PC-9 (cell line): ENCODE results near the gene SLC41A3. TPM values are rescaled to one million over a fixed set of nuclear protein-coding genes. Genes with fewer than 3 reads are reported as not detected.

Experiments
- BruUV-seq: library from RNA; stranded (reverse); fragments of 400-500 nt; replicated peaks from 2 replicates; lab custom pipeline; 2021; lab: Mats Ljungman, UMichigan
- CTCF ChIA-PET: fragments of 300-600 bp; sonication (Branson Sonifier 250); formaldehyde crosslinking; loops from one replicate; lab custom pipeline; 2022; ENCODE audit warnings: antibody characterized with exemption; lab: Charles Lee
- POLR2A ChIA-PET: fragments of 300-600 bp; sonication (Branson Sonifier 250); formaldehyde crosslinking; loops from one replicate; lab custom pipeline; 2022; ENCODE audit warnings: antibody characterized with exemption; ENCODE audit not compliant: unreplicated experiment; lab: Charles Lee
- DNase-seq, 2 experiments: peaks; one replicate each; pipeline versions ENCODE4 v3.0.0 to v3.0.0-alpha.2; 2015 to 2022; ENCODE audit warnings: mixed read lengths in 1 of 2
- H2AFZ ChIP-seq: fragments of 200-600 bp; sonication (generic); 2 replicates; pipeline ENCODE4 v1.8.1; 2017; ENCODE audit warnings: antibody characterized with exemption
- H3F3A ChIP-seq: fragments of 200-600 bp; sonication (generic); 2 replicates; pipeline ENCODE4 v1.8.1; 2017; ENCODE audit warnings: antibody characterized with exemption, mild to moderate bottlenecking, low read depth; ENCODE audit not compliant: insufficient read depth
- H3K27ac ChIP-seq: fragments of 200-600 bp; sonication (generic); 2 replicates; pipeline ENCODE4 v1.6.1; 2016; ENCODE audit warnings: mixed run types
- H3K27me3 ChIP-seq: fragments of 200-600 bp; sonication (generic); 2 replicates; pipeline ENCODE4 v1.6.1; 2016; ENCODE audit warnings: low read depth, mixed run types; ENCODE audit not compliant: insufficient read depth
- H3K36me3 ChIP-seq: fragments of 200-600 bp; sonication (generic); 2 replicates; pipeline ENCODE4 v1.6.1; 2016; ENCODE audit warnings: low read depth, mixed run types
- H3K4me1 ChIP-seq: fragments of 200-600 bp; sonication (generic); replicated peaks from 2 replicates; pipeline ENCODE4 v1.6.1; 2016; ENCODE audit warnings: mixed run types; ENCODE audit not compliant: insufficient read depth
- H3K4me2 ChIP-seq: fragments of 200-600 bp; sonication (generic); 2 replicates; pipeline ENCODE4 v1.6.1; 2017; ENCODE audit warnings: mixed run types
- H3K4me3 ChIP-seq: fragments of 200-600 bp; sonication (generic); 2 replicates; pipeline ENCODE4 v1.6.1; 2016; ENCODE audit warnings: mixed run types
- H3K79me2 ChIP-seq: fragments of 200-600 bp; sonication (generic); 2 replicates; pipeline ENCODE4 v1.6.1; 2017; ENCODE audit warnings: low read depth, mixed run types
- H3K9me2 ChIP-seq: fragments of 200-600 bp; sonication (generic); 2 replicates; pipeline ENCODE4 v1.8.1; 2017; ENCODE audit warnings: mild to moderate bottlenecking; ENCODE audit not compliant: insufficient read depth
- H3K9me3 ChIP-seq: fragments of 200-600 bp; sonication (generic); 2 replicates; pipeline ENCODE4 v1.8.1; 2016; ENCODE audit warnings: low read depth; ENCODE audit not compliant: insufficient read depth
- H4K20me1 ChIP-seq: fragments of 200-600 bp; sonication (generic); 2 replicates; pipeline ENCODE4 v1.8.1; 2017; ENCODE audit not compliant: insufficient read depth
- EZH2 ChIP-seq: fragments of 200-600 bp; sonication (generic); IDR thresholded peaks from 2 replicates; pipeline ENCODE4 v1.8.0; 2017; ENCODE audit warnings: antibody characterized with exemption, low read depth
- intact Hi-C: fragments of 100-400 bp; cut with micrococcal nuclease; formaldehyde crosslinking; loops from one replicate; pipeline ENCODE4 v1.10.0; 2022; ENCODE audit not compliant: unreplicated experiment
- total RNA-seq: library from RNA; stranded (reverse); gene quantifications from 2 replicates; pipeline ENCODE4 v1.2.3, GENCODE V29; 2021
- TF ChIP-seq, protein P1 (sequence below): fragments of 200-600 bp; sonication (generic); conservative IDR thresholded peaks from 2 replicates; pipeline ENCODE4 v1.6.1; 2017; ENCODE audit warnings: mixed run types, antibody characterized with exemption, mild to moderate bottlenecking, moderate library complexity

SLC41A3 gene
- total RNA-seq, 1 experiment from 2014 or later: 67.0 TPM

DNA sequence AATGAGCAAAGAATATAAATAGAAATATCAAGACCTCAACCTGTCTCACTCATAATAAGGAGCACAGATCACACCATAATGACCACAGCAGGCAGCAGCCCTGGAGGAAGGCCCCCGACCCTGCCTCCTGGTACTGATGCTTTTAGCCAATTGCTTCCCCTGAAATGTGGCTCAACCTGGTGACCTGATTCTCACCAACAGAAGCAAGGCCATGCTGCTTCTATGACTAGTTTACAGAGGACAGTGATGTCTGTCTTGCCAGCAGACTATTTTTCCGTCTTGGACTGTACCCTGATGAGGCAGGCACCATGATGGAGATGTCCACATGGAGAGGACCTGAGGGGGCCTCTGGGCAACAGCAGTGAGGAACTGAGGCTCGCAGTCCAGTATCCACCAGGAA is 18.0 kb downstream of the SLC41A3 start:
- DNase-seq: no peak
- Histone ChIP-seq H3K36me3 (no peaks in the 10 kb centered on the region), H4K20me1 (no peaks in the 10 kb centered on the region; the same call in 1 of the 2 replicates), H3K27ac (no peak overlapping the region), H3K9me3 (no peaks in the 10 kb centered on the region), H3K9me2 (no peaks in the 10 kb centered on the region), H3F3A (no peaks in the 10 kb centered on the region), H3K27me3 (no peaks in the 10 kb centered on the region), H3K4me3 (no peak overlapping the region), H3K4me1 (no peaks in the 10 kb centered on the region), H3K4me2 (no peak overlapping the region), H3K79me2 (no peaks in the 10 kb centered on the region), H2AFZ (no peak overlapping the region)
- no peak for TF ChIP-seq EZH2
- TF ChIP-seq, protein P1, sequence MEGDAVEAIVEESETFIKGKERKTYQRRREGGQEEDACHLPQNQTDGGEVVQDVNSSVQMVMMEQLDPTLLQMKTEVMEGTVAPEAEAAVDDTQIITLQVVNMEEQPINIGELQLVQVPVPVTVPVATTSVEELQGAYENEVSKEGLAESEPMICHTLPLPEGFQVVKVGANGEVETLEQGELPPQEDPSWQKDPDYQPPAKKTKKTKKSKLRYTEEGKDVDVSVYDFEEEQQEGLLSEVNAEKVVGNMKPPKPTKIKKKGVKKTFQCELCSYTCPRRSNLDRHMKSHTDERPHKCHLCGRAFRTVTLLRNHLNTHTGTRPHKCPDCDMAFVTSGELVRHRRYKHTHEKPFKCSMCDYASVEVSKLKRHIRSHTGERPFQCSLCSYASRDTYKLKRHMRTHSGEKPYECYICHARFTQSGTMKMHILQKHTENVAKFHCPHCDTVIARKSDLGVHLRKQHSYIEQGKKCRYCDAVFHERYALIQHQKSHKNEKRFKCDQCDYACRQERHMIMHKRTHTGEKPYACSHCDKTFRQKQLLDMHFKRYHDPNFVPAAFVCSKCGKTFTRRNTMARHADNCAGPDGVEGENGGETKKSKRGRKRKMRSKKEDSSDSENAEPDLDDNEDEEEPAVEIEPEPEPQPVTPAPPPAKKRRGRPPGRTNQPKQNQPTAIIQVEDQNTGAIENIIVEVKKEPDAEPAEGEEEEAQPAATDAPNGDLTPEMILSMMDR: no peak
- ChIA-PET CTCF (no interaction called here), POLR2A (no interaction called here)
- intact Hi-C loops: no loop called here
- BruUV-seq: no TSS peak

DNA sequence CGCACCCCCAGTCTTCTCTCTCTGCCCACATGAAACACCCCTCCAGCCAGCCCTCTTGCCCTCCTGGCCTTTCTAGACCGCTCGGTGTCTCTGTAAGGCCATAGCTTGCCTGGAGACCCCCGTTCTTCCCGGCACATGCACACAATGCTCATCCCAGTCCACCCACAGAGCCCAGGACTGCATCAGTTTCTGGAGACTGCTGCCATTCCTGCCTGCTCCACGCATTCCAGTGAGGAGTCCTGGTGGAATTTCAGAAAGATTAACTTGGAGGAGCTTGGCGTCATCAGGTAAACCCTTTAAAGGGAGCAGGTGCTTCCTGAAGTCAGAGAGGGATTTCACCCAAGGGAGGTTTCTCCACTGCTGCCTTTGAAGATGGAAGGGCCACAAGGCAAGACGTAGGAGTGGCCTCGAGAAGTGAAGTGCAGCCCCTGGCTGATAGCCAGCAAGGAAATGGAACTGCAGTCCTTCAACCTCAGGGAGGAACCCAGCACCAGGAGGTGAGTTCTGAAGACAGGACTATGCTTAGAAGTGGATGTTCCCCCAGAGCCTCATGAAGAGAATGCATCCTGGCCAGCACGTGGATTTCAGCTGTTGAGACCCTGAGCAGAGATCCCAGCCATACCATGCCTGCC is 19.2 kb downstream of the SLC41A3 start:
- POLR2A ChIA-PET: no interaction called here
- no peaks in the 10 kb centered on the region for H3F3A ChIP-seq
- no peak for TF ChIP-seq EZH2
- TF ChIP-seq, protein P1: no peak
- CTCF ChIA-PET: no interaction called here
- H3K9me3 ChIP-seq: no peaks in the 10 kb centered on the region
- H3K36me3 ChIP-seq: no peaks in the 10 kb centered on the region
- peak in 1 of 2 experiments; percentile 41 for DNase-seq
- no peaks in the 10 kb centered on the region for H3K79me2 ChIP-seq
- intact Hi-C loops: no loop called here
- no peaks in the 10 kb centered on the region for H3K27me3 ChIP-seq
- no peaks in the 10 kb centered on the region for H3K4me1 ChIP-seq
- no peak overlapping the region for H3K4me2 ChIP-seq
- H3K27ac ChIP-seq: no peak overlapping the region
- no peaks in the 10 kb centered on the region; the same call in 1 of the 2 replicates for H4K20me1 ChIP-seq
- no peak overlapping the region for H3K4me3 ChIP-seq
- no TSS peak for BruUV-seq
- H2AFZ ChIP-seq: no peak overlapping the region
- no peaks in the 10 kb centered on the region for H3K9me2 ChIP-seq

DNA sequence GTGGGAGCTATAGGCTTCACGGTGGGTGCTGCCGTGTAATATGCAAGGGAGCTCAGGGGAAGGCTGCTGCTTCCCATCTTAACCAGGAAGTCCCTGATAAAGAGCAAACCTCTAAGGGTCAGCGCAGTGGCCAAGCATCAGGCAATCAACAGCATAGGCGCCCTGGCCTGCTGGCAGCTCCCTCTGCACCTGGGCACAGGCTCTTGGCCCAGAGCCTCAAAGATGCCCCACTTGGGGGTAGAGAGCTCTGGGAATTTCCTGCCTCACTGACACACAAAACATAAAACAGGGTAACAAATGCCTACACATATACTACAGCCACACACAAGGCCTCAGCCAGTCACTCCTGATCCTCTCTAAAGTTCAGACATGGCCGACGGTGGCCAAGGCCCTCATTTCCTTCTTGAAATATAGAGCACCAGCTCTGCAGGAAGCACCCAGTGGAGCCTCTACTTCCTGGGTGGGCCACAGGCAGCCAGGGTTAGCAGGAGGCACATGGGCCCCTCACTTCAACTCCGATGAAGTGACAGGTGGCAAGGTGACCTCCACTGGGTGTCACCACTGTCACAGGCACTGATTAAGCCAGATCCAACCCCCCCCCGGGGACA is 20.5 kb downstream of the SLC41A3 start:
- H3K27me3 ChIP-seq: no peaks in the 10 kb centered on the region
- intact Hi-C loops: no loop called here
- no peak for TF ChIP-seq EZH2
- TF ChIP-seq, protein P1: no peak

More for the DNA sequence above, 20.5 kb downstream of the SLC41A3 start:
- DNase-seq: no peak
- Histone ChIP-seq H3K4me3 (no peak overlapping the region), H4K20me1 (no peaks in the 10 kb centered on the region), H3K36me3 (no peaks in the 10 kb centered on the region), H3K4me1 (no peaks in the 10 kb centered on the region), H3K79me2 (no peaks in the 10 kb centered on the region), H3F3A (no peaks in the 10 kb centered on the region), H2AFZ (no peak overlapping the region), H3K27ac (no peak overlapping the region), H3K9me2 (no peaks in the 10 kb centered on the region), H3K9me3 (no peaks in the 10 kb centered on the region), H3K4me2 (no peak overlapping the region)
- BruUV-seq: no TSS peak
- POLR2A ChIA-PET: no interaction called here
- CTCF ChIA-PET: no interaction called here
